Measurements from ENCODE around the gene PSEN2.

DNA sequence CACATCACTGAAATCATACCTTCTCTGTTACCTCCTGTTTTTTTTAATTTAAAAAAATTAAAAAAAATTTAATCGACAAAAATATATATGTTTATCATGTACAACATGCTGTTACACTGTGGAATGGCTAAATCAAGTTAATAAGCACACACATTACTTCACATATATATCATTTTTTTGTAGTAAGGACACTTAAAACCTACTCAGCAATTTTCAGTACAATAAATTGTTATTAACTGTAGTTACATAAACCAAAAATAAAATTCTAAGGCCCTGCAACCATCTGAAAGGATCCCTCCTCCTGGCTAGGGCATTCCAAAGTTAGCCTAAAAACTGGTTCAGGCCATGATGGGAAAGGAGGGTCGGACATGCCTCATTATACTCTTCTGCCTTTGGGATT lies 46.1 kb downstream of the PSEN2 start:
- TF ChIP-seq, protein P1, sequence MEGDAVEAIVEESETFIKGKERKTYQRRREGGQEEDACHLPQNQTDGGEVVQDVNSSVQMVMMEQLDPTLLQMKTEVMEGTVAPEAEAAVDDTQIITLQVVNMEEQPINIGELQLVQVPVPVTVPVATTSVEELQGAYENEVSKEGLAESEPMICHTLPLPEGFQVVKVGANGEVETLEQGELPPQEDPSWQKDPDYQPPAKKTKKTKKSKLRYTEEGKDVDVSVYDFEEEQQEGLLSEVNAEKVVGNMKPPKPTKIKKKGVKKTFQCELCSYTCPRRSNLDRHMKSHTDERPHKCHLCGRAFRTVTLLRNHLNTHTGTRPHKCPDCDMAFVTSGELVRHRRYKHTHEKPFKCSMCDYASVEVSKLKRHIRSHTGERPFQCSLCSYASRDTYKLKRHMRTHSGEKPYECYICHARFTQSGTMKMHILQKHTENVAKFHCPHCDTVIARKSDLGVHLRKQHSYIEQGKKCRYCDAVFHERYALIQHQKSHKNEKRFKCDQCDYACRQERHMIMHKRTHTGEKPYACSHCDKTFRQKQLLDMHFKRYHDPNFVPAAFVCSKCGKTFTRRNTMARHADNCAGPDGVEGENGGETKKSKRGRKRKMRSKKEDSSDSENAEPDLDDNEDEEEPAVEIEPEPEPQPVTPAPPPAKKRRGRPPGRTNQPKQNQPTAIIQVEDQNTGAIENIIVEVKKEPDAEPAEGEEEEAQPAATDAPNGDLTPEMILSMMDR (IDR thresholded peaks at IDR 0.05; ENCODE audit: low read length) = no peak
- no peak for TF ChIP-seq EZH2 (IDR thresholded peaks at IDR 0.05; ENCODE audit: borderline replicate concordance, low read length)
